Measurements from ENCODE around the gene SPOP.
"Not testable (repeated sequence)": the region's sequence is repeated elsewhere in the genome, so short reads cannot be mapped to it uniquely, and the experiment has no call there.

The SPOP gene

DNA sequence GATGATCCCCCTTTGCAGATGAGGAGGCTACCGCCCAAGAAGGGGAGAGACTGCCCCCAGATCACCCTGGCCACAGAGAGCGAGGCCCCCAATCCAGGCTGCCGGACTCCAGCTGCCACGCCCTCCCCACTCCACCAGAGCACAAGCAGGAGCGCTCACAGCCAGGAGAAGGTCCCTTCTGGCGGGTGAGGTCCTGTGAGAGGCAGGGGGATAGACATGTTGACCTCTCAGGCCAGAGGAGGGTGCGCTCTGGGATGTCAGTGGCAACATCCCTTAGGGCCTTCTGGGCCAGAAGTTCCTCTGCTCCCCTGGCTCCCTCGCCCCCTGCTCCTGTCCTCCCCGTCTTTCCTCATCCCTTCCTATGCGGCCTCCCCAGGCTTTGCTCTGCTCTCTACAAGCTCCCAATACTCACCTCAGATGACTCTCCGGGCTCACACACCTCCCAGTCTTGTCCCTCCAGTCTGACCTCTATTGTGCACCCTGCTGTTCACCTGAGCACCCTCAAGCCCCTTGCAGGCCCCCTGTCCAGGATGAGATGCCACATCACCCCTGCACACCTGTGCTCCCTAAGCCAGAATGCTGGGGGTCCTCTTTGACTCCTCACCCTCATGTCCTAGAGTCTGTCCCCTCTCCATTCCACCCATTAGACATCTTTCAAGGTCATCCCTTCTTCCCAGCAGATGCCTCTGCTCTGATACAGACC, 107.2 kb downstream of the SPOP start:
- no peak for DNase-seq

DNA sequence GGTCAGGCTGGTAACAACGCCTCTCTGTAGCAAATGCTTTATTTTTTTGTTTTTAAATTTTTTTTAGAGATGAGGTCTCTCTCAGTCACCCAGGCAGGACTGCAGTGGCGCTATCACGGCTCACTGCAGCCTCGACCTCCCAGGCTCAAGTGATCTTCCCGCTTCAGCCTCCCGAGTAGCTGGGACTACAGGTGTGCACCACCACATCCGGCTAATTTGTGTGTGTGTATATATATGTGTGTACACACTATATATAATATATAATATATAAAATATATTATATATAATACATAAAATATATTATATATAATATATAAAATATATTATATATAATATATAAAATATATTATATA, 109.2 kb downstream of the SPOP start:
- not testable (repeated sequence) for DNase-seq

DNA sequence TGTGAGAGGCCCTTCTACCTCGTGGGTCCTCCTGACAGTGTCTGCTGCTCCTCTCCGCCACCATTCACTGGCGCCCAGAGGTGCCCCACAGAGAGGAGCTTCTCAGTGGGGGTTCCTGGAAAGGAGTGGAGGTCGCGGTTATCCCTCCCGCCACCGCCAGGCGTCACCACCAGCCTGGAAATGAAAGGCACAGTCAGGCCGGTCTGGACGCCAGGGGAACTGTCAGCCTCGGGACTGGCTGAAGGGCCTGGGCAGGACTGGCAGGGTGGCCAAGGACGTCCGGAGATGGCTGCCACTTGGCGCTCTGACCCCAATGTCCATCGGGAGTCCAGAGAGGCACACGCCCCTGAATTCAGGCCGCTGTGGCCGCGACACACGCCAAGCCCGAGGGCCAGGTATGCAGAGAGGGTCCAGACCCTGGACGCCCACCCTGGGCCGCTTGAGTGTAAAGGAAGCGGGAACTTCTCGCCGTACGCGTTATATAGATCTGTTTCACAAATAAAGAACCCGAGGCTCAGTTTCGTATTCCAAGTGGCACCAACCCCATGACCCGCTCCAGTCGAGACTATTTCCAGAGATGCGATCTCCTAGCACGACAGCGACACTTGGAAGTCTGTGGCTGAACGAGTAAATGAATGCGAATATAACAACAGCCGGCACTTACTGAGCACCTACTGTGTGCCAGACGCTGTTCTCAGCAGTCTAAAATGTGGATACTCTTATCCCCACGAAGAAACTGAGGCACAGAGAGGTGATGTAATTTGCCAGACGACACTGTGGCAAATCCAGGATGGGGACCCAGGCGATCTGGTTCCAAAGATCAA, 109.8 kb downstream of the SPOP start:
- DNase-seq: peak; percentile 72 to 82

DNA sequence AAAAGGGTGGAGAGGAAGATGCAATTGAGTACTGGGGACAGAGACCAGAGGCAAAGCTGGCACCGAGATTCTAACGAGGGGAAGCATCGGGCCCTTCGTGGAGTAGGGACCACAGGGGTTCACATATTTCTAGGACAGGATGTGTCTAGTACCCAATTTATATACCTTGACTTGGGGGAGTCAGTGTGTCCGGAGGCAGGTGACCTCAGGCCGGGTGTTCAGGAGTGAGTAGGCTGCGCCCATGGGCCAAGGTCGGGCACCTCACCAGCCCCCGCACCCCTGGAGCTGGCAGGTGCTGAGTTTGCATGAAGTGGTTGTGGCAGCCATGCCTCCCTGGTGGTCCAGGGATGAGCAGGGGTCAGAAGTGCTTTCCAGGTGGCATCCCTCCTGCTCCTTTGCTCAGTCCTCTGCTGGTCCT, 110.8 kb downstream of the SPOP start:
- no peak for DNase-seq

DNA sequence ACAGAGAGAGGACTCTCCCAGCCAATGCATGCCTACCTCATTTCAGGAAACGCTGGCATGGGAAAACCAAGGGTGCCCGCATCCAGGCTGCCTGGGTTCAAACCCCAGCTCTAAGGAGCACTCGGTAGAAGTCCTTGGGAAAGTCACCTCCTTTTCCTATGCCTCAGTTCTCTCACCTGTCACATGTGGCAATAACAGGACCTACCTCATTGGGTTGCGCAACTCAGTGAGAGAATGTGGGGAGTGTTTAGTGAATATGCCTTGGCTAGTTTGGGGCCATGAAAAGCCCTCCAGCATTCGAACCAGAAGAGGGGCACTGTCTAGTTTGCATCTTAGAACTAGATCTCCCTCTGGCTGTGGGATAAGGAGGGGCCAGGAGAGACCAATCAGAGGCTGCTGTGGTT, 111.2 kb downstream of the SPOP start:
- DNase-seq: no peak

DNA sequence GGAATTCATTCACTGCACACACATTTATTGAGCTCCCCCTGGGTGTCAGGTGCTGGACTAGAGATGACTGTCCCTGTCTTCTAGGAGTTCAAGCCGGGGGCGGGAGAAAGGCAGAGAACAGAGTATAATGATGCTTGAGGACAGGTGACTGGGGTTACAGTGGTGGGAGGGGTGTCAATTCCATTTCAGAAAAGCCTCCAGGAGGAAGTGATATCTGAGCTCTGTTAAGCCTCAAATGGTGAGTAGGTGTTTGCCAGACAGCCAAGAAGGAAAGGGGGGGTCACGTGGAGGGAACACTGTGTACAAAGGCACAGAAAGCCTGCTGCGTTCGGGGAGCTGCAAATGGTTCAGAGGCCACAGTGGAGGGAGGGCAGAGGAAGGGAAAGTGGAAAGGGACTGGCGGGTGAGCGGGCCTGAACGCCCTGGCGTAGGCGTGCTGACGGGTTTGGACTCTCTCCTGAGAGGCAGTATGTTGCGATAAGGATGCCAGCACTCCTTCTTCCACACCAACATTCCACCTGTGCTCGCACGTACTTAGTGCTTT, 111.9 kb downstream of the SPOP start:
- no peak for DNase-seq

DNA sequence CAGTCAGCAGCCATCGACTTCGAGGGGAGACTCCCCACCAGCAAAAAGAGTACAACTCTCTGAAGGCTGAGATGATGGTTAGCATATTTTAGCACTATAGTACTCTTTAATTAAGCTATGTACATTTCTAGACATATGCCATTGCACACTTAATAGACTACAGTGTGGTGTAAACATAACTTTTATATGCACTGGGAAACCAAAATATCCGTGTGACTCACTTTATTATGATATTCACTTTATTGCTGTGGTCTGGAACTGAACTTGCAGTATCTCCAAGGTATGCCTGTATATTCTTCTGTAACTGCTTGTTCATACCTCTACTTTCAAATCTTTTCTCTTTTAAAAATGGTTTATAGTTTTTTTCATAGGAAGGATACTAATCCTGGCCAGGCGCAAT, 113.3 kb downstream of the SPOP start:
- no peak for DNase-seq

DNA sequence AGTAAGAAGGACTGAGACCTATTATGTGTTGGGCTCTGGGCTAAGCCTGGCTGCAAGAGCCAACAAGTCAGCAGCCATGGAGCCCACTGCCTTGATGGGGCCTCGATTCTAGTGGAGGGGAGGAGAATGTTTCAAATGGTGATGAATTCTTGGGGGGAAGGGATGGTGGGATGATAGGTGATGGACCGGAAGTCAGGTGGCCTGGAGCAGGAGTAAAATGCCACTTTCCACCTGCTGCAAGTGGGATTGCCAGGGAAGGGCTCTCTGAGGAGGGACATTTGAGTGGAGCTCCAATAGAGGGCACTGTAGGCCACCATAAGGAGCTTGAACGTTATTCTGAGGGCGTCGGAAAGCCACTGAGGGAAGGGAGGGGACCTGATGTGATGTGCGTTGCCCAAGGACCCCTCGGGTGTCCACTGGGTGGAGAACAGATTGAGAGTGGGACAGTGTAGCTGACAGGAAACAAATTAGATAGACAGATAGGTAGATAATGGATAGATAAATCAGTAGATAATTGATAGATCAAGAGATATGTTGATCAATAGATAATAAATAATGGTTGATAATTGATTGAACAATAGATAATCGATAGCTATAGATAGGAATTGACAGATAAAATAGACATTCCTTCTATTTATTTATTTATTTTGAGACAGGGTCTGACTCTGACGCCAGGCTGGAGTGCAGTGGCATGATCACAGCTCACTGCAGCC, 120.4 kb downstream of the SPOP start:
- DNase-seq: no peak

DNA sequence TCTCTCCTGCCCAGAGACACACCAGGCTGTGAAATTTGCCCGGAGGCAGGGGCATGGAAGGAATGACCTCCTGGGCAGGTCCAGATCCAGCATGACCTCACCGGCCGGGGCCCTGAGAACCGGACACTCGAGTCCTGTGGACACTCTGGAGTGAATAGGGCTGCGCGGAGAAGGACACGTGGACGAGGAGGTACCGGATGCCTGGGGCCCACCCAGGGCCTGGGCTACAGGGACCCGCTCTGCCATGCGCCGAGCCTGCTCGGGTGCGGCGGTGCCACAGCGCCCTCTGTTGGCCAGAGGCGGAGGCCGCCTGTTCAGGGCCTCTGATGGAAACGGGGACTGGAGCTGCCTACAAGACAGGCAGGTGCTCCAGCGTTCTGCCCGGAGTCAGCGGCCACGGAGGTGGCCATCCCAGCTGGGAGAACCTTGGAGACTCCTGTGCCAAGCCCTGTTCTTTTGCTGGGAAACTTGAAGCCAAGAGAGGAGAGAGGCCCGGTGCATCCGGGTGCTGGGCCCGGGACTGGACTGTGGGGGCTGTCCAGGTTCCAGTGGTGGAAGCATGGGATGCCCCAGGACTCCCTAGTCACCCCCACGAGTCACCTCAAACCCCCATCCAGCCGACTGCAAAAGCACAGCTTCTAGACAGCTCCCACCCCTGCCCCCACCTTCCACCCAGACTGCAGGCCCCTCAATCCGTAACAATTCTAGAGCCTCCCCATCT, 121.5 kb downstream of the SPOP start:
- peak in 1 of 2 donors; percentile 65 for DNase-seq

DNA sequence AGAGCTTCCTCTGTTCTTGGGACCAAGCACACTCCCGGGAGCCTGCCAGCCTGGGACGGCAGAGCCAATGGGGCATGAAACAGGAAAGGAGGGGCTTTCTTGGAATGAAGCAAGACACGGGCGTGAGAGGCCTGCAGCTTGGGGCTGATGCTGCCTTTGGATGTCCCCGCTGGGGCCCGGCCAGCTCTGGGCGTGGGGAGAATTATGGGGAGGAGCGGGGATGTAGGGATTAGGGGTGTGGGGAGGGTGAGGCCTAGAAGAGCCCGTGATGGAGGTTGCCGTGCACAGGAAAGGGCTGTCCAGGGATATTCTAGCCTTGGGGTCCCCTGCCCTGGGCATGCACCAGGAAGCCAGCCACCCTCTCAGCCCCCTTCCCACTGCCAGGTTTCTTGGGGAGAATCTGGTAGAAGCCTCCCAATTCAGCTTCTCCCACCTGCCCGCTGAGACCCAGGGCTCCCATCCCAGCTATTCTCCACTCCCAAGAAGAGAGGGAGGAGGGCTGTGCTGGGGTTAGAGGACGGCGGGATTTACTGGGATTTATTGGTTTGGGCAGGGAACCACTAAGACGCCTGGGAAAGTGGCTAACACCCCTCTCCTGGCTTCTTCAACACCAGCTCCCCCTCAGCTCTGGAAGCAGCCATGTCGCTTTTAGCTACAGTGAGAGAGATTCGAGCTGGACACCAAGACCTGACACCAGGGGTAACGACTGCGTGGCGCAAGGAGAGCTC, 122.2 kb downstream of the SPOP start:
- DNase-seq: no peak

DNA sequence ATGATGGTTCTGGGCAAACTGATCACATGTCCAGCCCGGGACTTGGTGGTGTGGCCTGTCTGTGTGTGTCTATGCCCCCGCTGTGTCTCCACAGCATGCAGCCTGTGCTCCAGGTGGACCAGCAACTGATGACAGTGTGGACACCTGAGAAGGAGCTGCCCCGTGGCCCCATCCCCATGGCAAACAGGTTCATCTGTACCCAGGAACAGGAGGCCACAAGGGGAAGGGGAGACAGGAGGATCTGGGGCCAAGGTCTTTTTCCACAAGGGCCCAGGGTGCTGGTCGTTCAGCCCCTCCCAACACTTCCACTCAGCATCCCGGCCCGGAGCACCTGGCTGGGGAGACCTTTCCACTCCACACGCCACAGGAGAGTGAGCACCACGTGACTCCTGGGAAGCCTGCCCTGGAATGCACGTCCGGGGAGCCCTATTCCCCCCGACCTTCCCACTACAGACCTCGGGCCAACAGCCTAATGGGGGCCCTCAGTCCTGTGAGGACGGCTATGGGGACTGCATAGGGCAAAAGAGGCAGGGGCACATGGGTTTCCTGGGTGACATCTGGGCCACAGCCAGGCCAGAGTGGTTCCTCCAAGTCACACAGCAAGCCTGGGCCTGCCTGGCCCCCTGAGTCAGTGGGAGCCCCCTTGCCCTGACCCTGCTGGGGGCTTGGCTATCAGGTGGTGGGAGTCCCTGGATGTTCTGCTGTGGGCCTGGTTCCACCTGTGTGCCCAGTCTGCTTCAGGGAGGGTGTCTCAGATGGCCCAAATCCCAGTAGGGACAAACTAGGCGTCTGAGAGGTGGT, 123.0 kb downstream of the SPOP start:
- DNase-seq: no peak

DNA sequence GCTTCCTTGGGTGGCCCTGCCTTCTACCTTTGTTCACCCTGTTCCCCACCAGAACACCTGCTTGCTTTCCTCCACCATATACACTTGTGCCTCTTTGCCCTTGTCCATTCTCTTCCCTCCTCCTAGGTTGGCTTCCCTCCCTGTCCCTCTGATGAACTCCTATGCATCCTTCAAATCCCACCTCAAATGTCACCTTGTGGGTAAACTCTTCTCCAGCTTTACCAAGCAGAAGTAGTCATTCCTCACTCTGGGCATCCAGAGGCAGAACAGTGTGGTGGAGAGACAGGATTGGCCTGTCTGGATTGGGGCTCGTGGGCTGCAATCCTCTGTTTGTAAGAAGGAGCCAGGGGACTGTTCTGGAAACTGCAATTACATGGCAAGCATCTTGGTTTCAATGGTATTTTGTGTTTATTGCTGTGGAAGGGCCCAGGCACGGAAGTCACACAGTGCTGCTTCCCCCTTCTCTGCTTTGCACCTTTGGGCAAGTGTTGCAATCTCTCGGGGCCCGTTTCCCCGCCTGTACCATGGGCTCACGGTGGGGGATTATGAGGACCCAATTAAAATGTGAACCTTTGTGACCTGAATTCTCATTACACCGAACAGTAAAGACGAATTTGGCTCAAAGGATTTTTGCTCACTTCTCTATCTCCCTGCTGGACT, 124.1 kb downstream of the SPOP start:
- no peak for DNase-seq

DNA sequence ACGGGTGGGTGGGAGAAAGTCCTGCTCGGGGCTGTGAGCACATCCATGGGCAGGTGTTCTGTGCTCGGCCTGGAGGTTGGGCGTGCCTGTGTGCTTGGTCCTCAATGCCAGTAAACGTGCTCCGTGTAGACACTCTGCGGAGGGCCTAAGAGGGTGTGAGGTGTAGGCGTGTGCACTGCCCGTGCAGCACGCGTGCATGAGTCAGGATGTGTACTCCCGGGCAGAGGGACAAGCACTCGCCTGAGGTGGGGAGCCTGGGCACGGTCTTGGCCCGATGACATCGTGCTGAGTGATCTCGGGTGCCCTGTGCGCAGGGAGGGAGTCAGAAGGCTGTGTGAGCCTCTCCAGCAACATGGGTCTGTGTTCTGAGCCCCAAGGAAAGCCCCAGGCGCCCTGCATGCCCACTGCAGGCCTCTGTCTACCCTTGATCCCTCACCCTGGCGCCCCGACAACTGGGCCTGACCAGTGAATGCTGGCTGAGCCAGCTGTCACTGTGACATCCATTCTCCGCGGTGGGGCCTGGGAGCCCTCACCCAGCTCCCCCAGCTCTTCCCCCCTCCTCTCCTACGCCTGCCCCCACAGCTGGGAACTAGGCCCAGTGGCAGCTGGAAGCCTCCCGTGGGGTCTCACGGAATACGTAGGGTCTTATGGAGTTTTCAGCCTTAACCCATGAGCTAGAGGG, 125.7 kb downstream of the SPOP start:
- DNase-seq: no peak

DNA sequence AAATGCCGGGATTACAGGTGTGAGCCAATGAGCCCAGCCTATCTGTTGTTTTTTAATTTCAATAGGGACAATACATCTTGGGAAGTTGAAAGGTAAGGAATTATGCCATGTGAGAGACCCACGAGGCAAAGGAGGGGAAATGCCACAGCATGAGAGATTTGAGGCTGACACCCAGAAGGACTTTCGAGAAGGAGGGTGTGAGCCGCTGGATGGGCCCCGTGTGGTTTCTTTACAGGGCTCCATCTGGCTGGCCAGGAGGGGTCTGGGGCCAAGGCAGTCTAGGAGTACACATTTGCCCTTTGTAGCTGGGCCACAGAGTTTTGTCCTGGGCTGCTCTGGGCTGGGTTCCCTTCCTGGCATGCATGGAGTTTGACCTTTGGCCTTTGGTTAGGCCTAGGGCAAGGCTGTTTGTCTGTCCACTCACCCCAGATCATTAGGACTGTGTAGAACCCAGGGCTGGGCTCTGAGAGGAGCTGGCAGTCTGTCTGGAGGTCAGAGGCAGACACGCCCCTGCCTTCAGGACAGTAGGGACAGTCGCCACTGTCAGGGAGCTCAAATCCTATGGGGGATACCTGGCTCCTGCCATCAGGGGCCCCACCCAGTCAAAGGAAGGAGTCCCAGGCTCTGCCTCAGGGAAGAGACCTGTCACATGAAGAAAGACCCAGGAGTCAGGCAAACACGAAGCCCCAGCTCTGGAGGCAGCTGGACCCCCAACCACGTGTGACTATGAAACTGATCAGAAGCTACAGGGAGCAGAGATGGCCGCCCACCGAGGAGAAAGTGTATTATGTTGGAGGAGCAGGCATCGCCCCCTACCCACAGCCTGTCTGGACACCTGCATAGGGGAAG, 126.5 kb downstream of the SPOP start:
- DNase-seq: no peak

DNA sequence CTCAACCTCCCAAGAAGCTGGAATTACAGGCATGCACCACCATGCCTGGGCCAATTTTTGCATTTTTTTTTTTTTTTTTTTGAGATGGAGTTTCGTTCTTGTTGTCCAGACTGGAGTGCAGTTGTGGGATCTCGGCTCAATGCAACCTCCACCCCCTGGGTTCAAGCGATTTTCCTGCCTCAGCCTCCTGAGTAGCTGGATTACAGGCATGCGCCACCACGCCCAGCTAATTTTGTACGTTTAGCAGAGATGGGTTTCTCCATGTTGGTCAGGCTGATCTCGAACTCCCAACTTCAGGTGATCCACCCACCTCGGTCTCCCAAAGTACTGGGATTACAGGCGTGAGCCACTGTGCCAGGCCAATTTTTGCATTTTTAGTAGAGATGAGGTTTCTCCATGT, 127.1 kb downstream of the SPOP start:
- DNase-seq: not testable (repeated sequence)

DNA sequence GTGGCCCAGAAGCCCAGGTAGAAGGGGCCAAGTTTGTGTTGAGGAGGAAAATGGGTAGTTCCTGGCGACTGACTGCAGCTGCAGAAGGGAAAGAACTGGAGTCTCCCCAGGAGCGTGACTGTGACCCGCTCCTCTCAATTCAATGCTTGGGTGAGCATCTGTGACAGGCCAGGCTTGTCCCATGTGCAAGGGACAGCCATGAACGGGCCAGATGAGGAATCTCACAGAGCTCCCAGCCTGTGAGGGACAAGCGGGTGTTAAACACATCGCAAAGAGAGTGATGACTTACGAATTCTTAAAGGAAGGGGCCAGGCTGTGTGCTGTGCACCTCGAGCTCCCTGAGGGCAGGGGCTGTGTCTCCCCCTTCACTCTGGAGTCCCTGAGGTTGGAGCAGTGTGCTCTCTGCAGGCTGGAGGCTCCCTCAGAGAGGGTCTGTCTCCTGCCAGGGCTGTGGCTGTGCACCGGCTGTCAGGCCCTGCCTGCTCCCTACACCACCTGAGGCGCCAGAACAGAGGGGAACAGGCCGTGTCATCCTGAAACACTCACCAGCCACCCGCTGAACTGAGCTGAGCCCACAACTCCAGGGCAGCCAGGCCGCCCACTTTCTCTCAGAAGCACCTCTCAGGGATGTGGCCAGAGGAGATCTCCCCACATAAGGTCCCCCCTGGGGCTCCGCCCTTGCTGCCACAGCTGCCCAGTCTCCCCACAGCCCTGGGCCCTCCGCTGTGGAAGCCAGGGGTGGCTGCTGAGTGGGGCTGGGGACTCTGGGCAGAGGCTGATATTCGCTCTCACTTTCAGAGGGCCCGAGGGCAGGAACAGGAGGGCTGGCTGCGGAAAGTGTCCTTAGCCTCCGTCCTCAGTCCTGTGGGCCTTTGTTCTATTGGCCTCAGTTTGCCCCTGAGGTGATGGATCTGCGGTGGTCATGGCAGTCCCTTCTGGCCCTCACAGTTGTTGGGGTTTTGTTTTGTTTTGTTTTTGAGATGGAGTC, 127.9 kb downstream of the SPOP start:
- no peak for DNase-seq

DNA sequence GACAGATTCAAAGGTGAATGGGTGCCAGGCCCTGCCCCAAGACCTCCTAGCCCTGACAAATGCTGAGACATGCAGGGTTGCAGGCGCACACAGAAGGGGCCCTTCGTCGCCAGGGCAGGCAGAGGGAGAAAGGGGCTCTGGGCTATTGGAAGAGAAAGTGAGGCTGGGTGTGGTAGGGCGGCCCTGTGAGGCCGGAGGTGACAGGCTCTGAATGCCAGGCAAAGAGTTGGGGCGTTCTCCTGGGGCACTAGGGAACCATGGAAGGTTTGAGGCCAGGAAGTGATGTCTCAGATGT, 128.6 kb downstream of the SPOP start:
- no peak for DNase-seq
